Endothelial cell of umbilical vein (primary cell): ENCODE measurements around the gene GCNA.

Experiments
- EZH2 ChIP-seq: IDR thresholded peaks from 2 replicates; pipeline ENCODE4 v1.6.1; 2012; ENCODE audit warnings: borderline replicate concordance, low read depth, mild to moderate bottlenecking, moderate library complexity, low read length, inconsistent platforms; ENCODE audit not compliant: severe bottlenecking
- FOS ChIP-seq: IDR thresholded peaks from 2 replicates; pipeline ENCODE4 v1.6.1; 2011; ENCODE audit warnings: mild to moderate bottlenecking, low read length, moderate library complexity, borderline replicate concordance; ENCODE audit not compliant: insufficient read depth
- GATA2 ChIP-seq: IDR thresholded peaks from 2 replicates; pipeline ENCODE4 v1.7.0; 2011; ENCODE audit warnings: low read depth, mild to moderate bottlenecking, moderate library complexity, mixed read lengths, low read length; ENCODE audit not compliant: insufficient read length, insufficient read depth
- POLR2A ChIP-seq: IDR thresholded peaks from 2 replicates; pipeline ENCODE4 v1.6.1; 2012; ENCODE audit warnings: low read depth, mild to moderate bottlenecking, control low read depth, low read length
- POLR2AphosphoS5 ChIP-seq: IDR thresholded peaks from 2 replicates; pipeline ENCODE4 v1.6.1; 2012; ENCODE audit warnings: low read depth, mild to moderate bottlenecking, control low read depth, low read length, moderate library complexity; ENCODE audit not compliant: insufficient read depth
- TF ChIP-seq, protein P1 (sequence below), 2 donors: IDR thresholded peaks; 1 replicate in 1 of 2; 2 replicates in 1 of 2; pipeline ENCODE4 v1.5.1; 2011; ENCODE audit warnings: low read length in 2 of 2, mild to moderate bottlenecking in 2 of 2, moderate library complexity in 2 of 2, control low read depth in 1 of 2, inconsistent platforms in 1 of 2, low read depth in 1 of 2; ENCODE audit not compliant: insufficient read depth in 1 of 2; ENCODE audit errors: extremely low read depth in 1 of 2

DNA sequence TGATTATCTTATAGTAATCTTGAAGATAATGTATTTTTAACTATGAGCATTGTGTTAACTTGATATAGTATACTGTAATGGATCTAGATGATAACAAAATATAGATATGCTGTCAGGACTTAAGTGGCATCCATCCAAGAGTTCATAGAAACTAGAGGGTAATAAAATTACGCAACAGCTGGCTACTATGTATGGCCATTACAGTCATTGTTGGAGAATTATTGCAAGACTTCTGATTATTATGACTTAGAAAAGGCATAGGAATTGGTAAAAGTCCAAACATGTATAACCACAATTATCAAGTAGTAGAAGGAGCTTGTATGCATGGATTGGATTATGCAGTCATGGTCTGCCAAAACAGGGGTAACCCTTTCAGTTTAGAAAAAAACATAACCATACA lies 35.8 kb upstream of the GCNA start:
- no peak for TF ChIP-seq EZH2
- TF ChIP-seq, protein P1, sequence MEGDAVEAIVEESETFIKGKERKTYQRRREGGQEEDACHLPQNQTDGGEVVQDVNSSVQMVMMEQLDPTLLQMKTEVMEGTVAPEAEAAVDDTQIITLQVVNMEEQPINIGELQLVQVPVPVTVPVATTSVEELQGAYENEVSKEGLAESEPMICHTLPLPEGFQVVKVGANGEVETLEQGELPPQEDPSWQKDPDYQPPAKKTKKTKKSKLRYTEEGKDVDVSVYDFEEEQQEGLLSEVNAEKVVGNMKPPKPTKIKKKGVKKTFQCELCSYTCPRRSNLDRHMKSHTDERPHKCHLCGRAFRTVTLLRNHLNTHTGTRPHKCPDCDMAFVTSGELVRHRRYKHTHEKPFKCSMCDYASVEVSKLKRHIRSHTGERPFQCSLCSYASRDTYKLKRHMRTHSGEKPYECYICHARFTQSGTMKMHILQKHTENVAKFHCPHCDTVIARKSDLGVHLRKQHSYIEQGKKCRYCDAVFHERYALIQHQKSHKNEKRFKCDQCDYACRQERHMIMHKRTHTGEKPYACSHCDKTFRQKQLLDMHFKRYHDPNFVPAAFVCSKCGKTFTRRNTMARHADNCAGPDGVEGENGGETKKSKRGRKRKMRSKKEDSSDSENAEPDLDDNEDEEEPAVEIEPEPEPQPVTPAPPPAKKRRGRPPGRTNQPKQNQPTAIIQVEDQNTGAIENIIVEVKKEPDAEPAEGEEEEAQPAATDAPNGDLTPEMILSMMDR (IDR thresholded peaks at IDR 0.05; ENCODE audit: extremely low read depth in 1 of 2, insufficient read depth in 1 of 2, low read depth in 1 of 2, low read length in 2 of 2), result no peak
- TF ChIP-seq GATA2, result no peak
- no peak for TF ChIP-seq POLR2AphosphoS5
- TF ChIP-seq POLR2A, result no peak
- TF ChIP-seq FOS, result no peak
